Uterus (tissue), 2 donors: Measurements from ENCODE around the gene HOXA1.

Experiments
- CTCF ChIP-seq, 4 experiments: fragments of 200-600 bp in 2 of 4; fragments of 450-650 bp in 2 of 4; sonication (generic) in 2 of 4; IDR thresholded peaks; one replicate each; pipeline ENCODE4 v1.5.1; 2016 to 2019; ENCODE audit warnings: antibody characterized with exemption in 4 of 4, mild to moderate bottlenecking in 2 of 4, moderate library complexity in 1 of 4
- POLR2A ChIP-seq, 2 donors: fragments of 450-650 bp; IDR thresholded peaks; one replicate each; pipeline ENCODE4 v1.6.1; 2016; ENCODE audit warnings: antibody characterized with exemption in 2 of 2, mild to moderate bottlenecking in 1 of 2, moderate library complexity in 1 of 2

DNA sequence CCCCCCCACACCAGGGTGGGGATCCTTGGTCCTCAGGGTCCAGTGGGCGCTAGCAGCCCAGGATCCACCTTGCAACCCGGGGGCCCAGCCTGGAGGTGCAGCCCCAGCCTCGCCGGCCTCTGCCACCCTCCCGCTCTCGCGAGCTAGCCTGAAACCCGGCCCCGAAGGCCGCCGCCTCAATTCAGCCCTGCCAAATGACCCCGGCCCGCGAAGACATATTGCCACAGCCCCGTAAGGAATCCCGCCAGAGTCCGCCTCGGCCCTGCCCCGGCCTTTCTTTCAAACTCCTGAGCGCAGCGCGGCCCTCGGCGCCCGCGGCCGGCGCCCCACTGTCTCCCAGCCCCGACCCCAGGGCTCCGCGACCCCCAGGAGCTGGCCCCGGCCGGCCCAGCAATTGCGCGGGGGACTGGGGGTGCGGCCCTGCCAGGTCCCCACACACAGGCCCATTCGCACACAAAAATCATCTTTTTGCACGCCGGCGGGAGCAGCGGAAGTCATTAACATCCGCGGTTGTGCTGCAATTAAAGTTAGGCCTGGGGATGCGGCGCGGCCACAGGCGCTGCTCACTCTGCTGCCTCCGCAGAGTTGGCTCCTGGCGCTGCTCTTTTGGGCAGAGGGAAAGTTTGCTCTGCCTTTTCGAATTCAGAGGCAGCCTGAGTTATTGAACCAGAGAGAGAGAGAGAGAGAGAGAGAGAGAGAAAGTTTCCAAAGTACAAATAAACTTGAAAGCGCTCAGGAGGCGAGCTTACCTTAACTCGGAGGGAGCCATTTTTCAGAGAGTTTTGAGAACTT lies 43.7 kb upstream of the HOXA1 start:
- TF ChIP-seq CTCF (IDR thresholded peaks at IDR 0.05) (no peak), POLR2A (IDR thresholded peaks at IDR 0.05) (no peak)
